ENCODE results near the gene SMARCD1. TPM values are rescaled to one million over a fixed set of nuclear protein-coding genes. Genes with fewer than 3 reads are reported as not detected.
"Not testable (repeated sequence)": the region's sequence is repeated elsewhere in the genome, so short reads cannot be mapped to it uniquely, and the experiment has no call there.

SMARCD1 gene
- total RNA-seq, 1 donor from 2014 or later: 66.3 TPM

DNA sequence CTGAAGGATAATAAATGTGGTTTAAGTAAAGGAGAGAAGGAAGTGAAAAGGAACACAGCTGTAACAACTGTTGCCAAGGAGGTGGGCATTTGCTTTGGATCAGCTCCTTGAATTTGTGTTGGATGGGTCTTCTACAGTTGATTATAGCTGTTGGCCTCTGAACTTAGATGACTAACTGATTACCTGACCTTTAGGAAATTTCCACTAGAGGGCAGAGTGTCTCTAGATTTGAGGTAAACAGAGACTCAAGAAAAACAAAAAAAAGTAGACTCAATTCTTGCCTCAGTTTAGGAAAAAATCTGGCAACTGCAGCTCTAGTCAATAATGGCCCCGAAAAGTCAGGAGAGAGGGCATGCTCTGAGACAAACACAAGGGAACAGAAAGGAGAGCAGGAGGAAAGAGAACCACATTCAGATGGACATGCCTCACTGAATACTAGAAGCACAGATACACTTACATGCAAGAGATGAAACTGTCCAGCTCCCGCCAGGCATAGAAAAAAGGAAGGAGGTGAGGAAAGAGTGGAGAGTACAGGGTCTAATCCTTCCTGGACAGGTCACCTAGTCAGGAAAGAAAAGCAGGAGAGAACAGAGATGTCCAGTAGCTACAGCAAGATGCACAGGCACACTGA, 47.5 kb downstream of the SMARCD1 start:
- no peak for DNase-seq (ENCODE audit: low read depth, low spot score)

DNA sequence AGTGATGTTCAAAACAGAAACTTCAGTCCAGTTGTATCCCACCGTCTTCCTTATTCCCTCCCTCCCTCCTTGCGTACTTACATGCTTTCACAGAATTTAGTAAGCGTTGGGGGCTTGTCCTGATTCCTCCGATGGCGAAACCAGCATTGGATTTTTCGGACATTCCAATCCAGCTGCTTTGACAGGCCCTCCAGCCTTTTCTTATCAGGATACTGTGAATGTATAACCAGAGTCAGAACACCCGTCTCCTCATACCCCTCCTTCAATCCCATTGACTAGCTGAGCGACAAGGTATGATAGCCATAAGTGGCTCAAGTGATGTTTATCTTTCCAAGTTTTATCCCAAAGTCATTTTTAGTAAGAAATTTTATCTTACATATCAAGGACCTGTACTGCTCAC, 57.9 kb downstream of the SMARCD1 start:
- DNase-seq (ENCODE audit: low read depth, low spot score): no peak

DNA sequence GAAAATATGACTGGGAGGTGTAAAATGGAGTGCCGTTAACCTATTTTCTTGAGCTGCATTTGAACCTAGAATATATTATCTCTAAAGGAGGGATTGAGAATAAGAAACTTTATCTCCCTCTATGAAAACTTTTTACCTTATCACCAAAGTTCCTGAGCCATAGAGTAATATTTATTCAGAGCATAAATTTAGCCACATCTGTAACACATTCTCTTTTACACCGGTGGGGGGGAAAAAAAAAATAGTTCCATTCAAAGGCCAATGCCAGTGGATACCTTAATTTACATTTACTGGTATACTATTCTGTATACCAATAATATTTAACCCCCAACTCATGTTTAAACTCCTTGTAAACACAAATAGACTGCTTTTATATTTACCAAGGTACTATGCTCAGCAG, 60.3 kb downstream of the SMARCD1 start:
- DNase-seq (ENCODE audit: low read depth, low spot score): no peak

DNA sequence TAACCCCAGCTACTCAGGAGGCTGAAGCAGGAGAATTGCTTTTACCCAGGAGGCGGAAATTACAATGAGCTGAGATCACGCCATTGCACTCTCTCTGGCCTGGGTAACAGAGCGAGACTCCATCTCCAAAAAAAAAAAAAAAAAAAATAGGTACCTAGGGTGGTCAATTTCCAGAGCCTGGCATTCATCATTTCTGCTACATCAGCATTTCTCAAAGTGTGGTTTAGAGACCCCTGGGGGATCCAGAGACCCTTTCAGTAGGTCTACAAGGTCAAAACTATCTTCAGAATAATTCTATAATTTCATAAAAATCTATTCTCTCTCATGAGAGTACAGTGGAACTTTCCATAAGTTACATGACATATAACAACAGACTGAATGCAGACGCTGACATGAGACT, 62.1 kb downstream of the SMARCD1 start:
- DNase-seq (ENCODE audit: low read depth, low spot score): no peak

DNA sequence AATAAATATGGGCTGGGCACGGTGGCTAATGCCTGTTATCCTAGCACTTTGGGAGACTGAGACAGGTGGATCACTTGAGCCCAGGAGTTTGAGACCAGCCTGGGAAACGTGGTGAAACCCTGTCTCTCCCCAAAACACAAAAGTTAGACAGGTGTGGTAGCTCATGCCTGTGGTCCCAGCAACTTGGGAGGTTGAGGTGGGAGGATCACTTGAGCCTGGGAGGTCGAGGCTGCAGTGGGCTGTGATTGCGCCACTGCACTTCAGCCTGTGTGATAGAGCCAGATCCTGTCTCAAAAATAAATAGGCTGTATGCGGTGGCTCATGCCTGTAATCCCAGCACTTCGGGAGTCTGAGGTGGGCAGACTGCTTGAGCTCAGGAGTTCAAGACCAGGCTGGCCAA, 62.9 kb downstream of the SMARCD1 start:
- not testable (repeated sequence) for DNase-seq (ENCODE audit: low read depth, low spot score)

DNA sequence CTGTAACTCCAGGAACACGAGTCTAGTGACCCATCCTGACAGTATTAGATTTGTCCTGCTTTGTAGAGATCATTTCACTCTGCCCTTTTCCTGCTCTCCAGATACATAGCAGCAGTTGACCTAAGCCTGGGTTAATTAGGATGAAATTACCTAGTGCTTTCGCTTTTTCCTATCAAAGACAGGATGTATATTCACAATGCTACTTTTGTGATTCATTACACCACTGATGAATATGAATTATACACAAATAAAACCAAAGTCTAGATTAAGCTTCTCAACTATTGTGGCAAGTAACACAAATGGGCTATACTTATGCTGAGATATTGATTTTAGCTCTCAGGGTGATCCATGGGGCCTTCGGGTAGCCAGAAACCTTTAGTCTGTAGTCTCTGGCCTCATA, 64.2 kb downstream of the SMARCD1 start:
- no peak for DNase-seq (ENCODE audit: low read depth, low spot score)

Other genes with a start within 250 kb of the SMARCD1 start
- 2.3 and 3.1 TPM in 2 replicates for gene BCDIN3D, start 242.2 kb upstream of the SMARCD1 start, total RNA-seq
- gene FAIM2, start 181.4 kb upstream of the SMARCD1 start, total RNA-seq: not detected in 2 replicates
- not detected in 2 replicates for gene AQP2, start 134.6 kb upstream of the SMARCD1 start, total RNA-seq
- gene AQP5, start 123.5 kb upstream of the SMARCD1 start, total RNA-seq: 0.07 and 0.60 TPM in 2 replicates
- 0.04 TPM in 1 of 2 replicates, not detected in the other for gene AQP6, start 112.4 kb upstream of the SMARCD1 start, total RNA-seq
- 49.2 and 84.9 TPM in 2 replicates for gene RACGAP1, start 59.8 kb upstream of the SMARCD1 start, total RNA-seq
- gene ASIC1, start 27.7 kb upstream of the SMARCD1 start, total RNA-seq: 0.14 and 0.59 TPM in 2 replicates
- gene GPD1, start 18.7 kb downstream of the SMARCD1 start, total RNA-seq: not detected in 2 replicates
- gene COX14, start 26.9 kb downstream of the SMARCD1 start, total RNA-seq: 21.0 and 41.5 TPM in 2 replicates
- 44.1 and 49.5 TPM in 2 replicates for gene CERS5, start 82.0 kb downstream of the SMARCD1 start, total RNA-seq
- 75.4 and 82.8 TPM in 2 replicates for gene LIMA1, start 198.2 kb downstream of the SMARCD1 start, total RNA-seq

All from pulmonary artery endothelial cell (primary cell).